ENCODE results near the gene KIAA1614. TPM values are rescaled to one million over a fixed set of nuclear protein-coding genes. Genes with fewer than 3 reads are reported as not detected.

The KIAA1614 gene
- total and polyA plus RNA-seq, 10 of the 15 experiments (the other 5 are each of a cell fraction or from before 2014, with no cell fraction given): 0.03 to 1.0 (median 0.26) TPM; not detected in 1

DNA sequence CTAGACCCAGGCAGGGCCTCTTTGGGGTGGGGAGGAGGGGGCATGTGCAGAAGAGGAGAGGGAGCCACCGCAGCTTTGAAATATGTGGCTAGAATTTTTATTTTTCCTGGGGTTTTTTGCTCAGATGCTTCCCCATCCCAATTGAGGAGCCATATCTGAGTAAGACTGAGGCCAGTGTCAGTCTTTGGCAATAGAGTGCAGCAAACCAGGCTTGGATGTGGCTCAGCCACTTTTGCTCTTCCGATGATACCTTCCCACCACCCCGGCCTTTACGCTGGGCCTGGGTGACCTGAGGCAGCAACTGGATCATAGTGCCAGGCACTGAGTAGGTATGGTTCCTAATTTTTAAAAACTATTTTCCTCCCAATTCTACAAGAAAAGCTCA, 36.9 kb downstream of the KIAA1614 start (continued):
- TF ChIP-seq, protein P1, sequence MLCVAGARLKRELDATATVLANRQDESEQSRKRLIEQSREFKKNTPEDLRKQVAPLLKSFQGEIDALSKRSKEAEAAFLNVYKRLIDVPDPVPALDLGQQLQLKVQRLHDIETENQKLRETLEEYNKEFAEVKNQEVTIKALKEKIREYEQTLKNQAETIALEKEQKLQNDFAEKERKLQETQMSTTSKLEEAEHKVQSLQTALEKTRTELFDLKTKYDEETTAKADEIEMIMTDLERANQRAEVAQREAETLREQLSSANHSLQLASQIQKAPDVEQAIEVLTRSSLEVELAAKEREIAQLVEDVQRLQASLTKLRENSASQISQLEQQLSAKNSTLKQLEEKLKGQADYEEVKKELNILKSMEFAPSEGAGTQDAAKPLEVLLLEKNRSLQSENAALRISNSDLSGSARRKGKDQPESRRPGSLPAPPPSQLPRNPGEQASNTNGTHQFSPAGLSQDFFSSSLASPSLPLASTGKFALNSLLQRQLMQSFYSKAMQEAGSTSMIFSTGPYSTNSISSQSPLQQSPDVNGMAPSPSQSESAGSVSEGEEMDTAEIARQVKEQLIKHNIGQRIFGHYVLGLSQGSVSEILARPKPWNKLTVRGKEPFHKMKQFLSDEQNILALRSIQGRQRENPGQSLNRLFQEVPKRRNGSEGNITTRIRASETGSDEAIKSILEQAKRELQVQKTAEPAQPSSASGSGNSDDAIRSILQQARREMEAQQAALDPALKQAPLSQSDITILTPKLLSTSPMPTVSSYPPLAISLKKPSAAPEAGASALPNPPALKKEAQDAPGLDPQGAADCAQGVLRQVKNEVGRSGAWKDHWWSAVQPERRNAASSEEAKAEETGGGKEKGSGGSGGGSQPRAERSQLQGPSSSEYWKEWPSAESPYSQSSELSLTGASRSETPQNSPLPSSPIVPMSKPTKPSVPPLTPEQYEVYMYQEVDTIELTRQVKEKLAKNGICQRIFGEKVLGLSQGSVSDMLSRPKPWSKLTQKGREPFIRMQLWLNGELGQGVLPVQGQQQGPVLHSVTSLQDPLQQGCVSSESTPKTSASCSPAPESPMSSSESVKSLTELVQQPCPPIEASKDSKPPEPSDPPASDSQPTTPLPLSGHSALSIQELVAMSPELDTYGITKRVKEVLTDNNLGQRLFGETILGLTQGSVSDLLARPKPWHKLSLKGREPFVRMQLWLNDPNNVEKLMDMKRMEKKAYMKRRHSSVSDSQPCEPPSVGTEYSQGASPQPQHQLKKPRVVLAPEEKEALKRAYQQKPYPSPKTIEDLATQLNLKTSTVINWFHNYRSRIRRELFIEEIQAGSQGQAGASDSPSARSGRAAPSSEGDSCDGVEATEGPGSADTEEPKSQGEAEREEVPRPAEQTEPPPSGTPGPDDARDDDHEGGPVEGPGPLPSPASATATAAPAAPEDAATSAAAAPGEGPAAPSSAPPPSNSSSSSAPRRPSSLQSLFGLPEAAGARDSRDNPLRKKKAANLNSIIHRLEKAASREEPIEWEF (IDR thresholded peaks at IDR 0.05; ENCODE audit: insufficient replicate concordance, low read depth, low read length): no peak
- TF ChIP-seq SRF (IDR thresholded peaks at IDR 0.05; ENCODE audit: low read depth in 2 of 2, low read length in 2 of 2): no peak

DNA sequence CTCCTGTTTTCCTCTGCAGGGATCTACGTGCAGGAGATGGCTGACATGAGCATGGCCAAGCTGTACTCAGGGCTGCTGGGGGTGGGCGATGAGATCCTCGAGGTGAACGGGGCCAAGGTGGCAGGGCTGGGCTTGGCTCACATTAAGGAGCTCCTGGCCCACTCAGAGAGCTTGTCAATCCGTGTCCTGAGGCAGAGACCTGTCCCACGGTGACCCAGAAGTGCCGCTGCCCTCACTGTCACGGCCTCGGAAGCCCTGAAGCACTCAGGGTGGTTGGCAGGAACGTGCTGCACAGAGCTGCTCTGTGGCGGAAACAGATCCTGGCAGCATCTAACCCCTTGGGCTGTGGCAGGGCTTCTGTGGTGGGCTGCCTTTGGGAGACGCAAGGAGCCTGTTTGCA, 37.6 kb downstream of the KIAA1614 start:
- no peaks in the 10 kb centered on the region for H3K27me3 ChIP-seq (replicated peaks in 1 of 2; ENCODE audit: control insufficient read depth in 2 of 2, insufficient read depth in 2 of 2, low read length in 1 of 2)
- peaks cover 6% of the 10 kb centered on the region for H3K4me1 ChIP-seq (ENCODE audit: control insufficient read depth, insufficient read depth, low read length)
- 84% methylated on average over 12 of the region's 12 CpGs for WGBS (ENCODE audit: insufficient coverage, insufficient replicate concordance, low lambda C conversion rate, missing lambda C conversion rate)
- H4K20me1 ChIP-seq (ENCODE audit: control insufficient read depth, insufficient read depth): no peaks in the 10 kb centered on the region
- ChIA-PET RAD21 (ENCODE audit: unreplicated experiment) (interaction anchor here (1.0 kb wide), 1 partner anchor 69 kb away, joined by 3 read pairs; no protein-coding TSS in a partner anchor), SMC1A (ENCODE audit: uncharacterized antibody, unreplicated experiment) (no interaction called here), POLR2A (no interaction called here), CTCF (interaction anchor here (0.5 to 1.5 kb wide), 2 partner anchors 17 to 92 kb away, joined by 3 read pairs; no protein-coding TSS in a partner anchor)
- in situ Hi-C loops (cut with MboI): no loop called here
- peaks cover 8% of the 10 kb centered on the region; the same call in 2 of the 3 replicates for H3K9me3 ChIP-seq (replicated peaks; ENCODE audit: control insufficient read depth, insufficient read depth, low read length)
- H3K79me2 ChIP-seq (ENCODE audit: control insufficient read depth, insufficient read depth, low read length): no peaks in the 10 kb centered on the region
- H3K27ac ChIP-seq (ENCODE audit: control insufficient read depth, insufficient read depth): no peak overlapping the region
- H3K36me3 ChIP-seq (ENCODE audit: control insufficient read depth in 2 of 2, insufficient read depth in 2 of 2, low read length in 1 of 2): peaks cover 3 to 4% of the 10 kb centered on the region in 2 experiments; a peak in 3 of 4 replicates
- H2AFZ ChIP-seq (ENCODE audit: control insufficient read depth, low read depth, low read length): no peak overlapping the region
- no peak overlapping the region for H3K4me2 ChIP-seq (ENCODE audit: control insufficient read depth, insufficient read depth)
- H3K4me3 ChIP-seq: no peak overlapping the region
- no peak for DNase-seq (ENCODE audit: low read depth, low spot score)
- intact Hi-C loops (cut with micrococcal nuclease; ENCODE audit: unreplicated experiment): no loop called here
- no peak for TF ChIP-seq TCF3 (IDR thresholded peaks at IDR 0.05; ENCODE audit: borderline replicate concordance, insufficient read depth, low read depth, low read length)
- TF ChIP-seq NFYA (IDR thresholded peaks at IDR 0.05; ENCODE audit: borderline replicate concordance, low read depth, low read length): no peak
- TF ChIP-seq STAT3 (IDR thresholded peaks at IDR 0.05; ENCODE audit: low read depth, low read length): no peak
- no peak for TF ChIP-seq BRCA1 (IDR thresholded peaks at IDR 0.05; ENCODE audit: low read depth, low read length)
- no TSS peak for BruUV-seq (replicated peaks)
- no peak for ATAC-seq
- H3K9ac ChIP-seq (ENCODE audit: control insufficient read depth, insufficient read depth, low read length): no peak overlapping the region
- no peak for FAIRE-seq

Data from GM12878 (cell line).